Neural progenitor cell (in vitro differentiated cells): ENCODE measurements around the gene TTC31. TPM values are rescaled to one million over a fixed set of nuclear protein-coding genes. Genes with fewer than 3 reads are reported as not detected.
A peak's percentile ranks its signal among the peaks of the same experiment; 100 is the strongest.
"Not testable (repeated sequence)": the region's sequence is repeated elsewhere in the genome, so short reads cannot be mapped to it uniquely, and the experiment has no call there.

Experiments used
- DNase-seq: peaks from one replicate; pipeline ENCODE4 v3.0.0-alpha.2; 2016; ENCODE audit warnings: low spot score
- H2AFZ ChIP-seq: fragments of 200-600 bp; sonication (generic); replicated peaks from 2 replicates; pipeline ENCODE4 v1.6.1; 2016; ENCODE audit warnings: antibody characterized with exemption
- H3F3A ChIP-seq: fragments of 200-600 bp; sonication (generic); 2 replicates; pipeline ENCODE4 v1.6.1; 2016; ENCODE audit warnings: antibody characterized with exemption, low read depth
- H3K27ac ChIP-seq: fragments of 200-600 bp; sonication (generic); 2 replicates; pipeline ENCODE4 v1.5.1; 2016; ENCODE audit warnings: mild to moderate bottlenecking
- H3K27me3 ChIP-seq: fragments of 200-600 bp; sonication (generic); 2 replicates; pipeline ENCODE4 v1.6.1; 2016; ENCODE audit warnings: mild to moderate bottlenecking, moderate library complexity
- H3K36me3 ChIP-seq: fragments of 200-600 bp; sonication (generic); 2 replicates; pipeline ENCODE4 v1.5.1; 2016
- H3K4me1 ChIP-seq: fragments of 200-600 bp; sonication (generic); 2 replicates; pipeline ENCODE4 v1.6.1; 2016; ENCODE audit warnings: mixed run types
- H3K4me2 ChIP-seq: fragments of 200-600 bp; sonication (generic); 2 replicates; pipeline ENCODE4 v1.6.1; 2016
- H3K4me3 ChIP-seq: fragments of 200-600 bp; sonication (generic); 2 replicates; pipeline ENCODE4 v1.5.1; 2016
- H3K79me2 ChIP-seq: fragments of 200-600 bp; sonication (generic); 2 replicates; pipeline ENCODE4 v1.6.1; 2016; ENCODE audit warnings: low read depth
- H3K9ac ChIP-seq: fragments of 200-600 bp; sonication (generic); 2 replicates; pipeline ENCODE4 v1.6.1; 2016
- H3K9me3 ChIP-seq: fragments of 200-600 bp; sonication (generic); 2 replicates; pipeline ENCODE4 v1.5.1; 2016; ENCODE audit warnings: low read depth
- H4K20me1 ChIP-seq: fragments of 200-600 bp; sonication (generic); 2 replicates; pipeline ENCODE4 v1.6.1; 2016; ENCODE audit warnings: low read depth
- H3K27ac Mint-ChIP-seq: 3 replicates; pipeline ENCODE4 v1.8.0; 2021; ENCODE audit warnings: mixed read lengths
- H3K27me3 Mint-ChIP-seq: 2 replicates; pipeline ENCODE4 v1.8.0; 2022; ENCODE audit warnings: low read depth, mild to moderate bottlenecking, inconsistent platforms, moderate library complexity, mixed read lengths; ENCODE audit not compliant: insufficient read depth
- H3K36me3 Mint-ChIP-seq: 3 replicates; pipeline ENCODE4 v1.8.0; 2021; ENCODE audit warnings: mixed read lengths
- H3K4me1 Mint-ChIP-seq: 3 replicates; pipeline ENCODE4 v1.8.0; 2021; ENCODE audit warnings: mixed read lengths
- H3K4me3 Mint-ChIP-seq: 3 replicates; pipeline ENCODE4 v1.8.0; 2021; ENCODE audit warnings: mild to moderate bottlenecking, moderate library complexity, mixed read lengths
- H3K9me3 Mint-ChIP-seq: 3 replicates; pipeline ENCODE4 v1.8.0; 2020; ENCODE audit warnings: mixed read lengths
- EZH2 ChIP-seq: fragments of 200-600 bp; sonication (generic); IDR thresholded peaks from 2 replicates; pipeline ENCODE4 v1.6.1; 2017; ENCODE audit warnings: antibody characterized with exemption, mild to moderate bottlenecking, moderate library complexity
- EZH2phosphoT487 ChIP-seq: fragments of 200-600 bp; sonication (generic); IDR thresholded peaks from 2 replicates; pipeline ENCODE4 v1.6.1; 2017; ENCODE audit warnings: antibody characterized with exemption
- total RNA-seq: library from RNA; depleted of rRNA; stranded (reverse); fragments of >200 nt; gene quantifications from 2 replicates; pipeline ENCODE4 v1.2.3, GENCODE V29; 2015; ENCODE audit warnings: low replicate concordance
- TF ChIP-seq, protein P1 (sequence below): fragments of 200-600 bp; sonication (generic); IDR thresholded peaks from 2 replicates; pipeline ENCODE4 v1.5.1; 2017; ENCODE audit warnings: antibody characterized with exemption, mild to moderate bottlenecking

The TTC31 gene
- total RNA-seq, 1 donor from 2014 or later, result 22.6 TPM

DNA sequence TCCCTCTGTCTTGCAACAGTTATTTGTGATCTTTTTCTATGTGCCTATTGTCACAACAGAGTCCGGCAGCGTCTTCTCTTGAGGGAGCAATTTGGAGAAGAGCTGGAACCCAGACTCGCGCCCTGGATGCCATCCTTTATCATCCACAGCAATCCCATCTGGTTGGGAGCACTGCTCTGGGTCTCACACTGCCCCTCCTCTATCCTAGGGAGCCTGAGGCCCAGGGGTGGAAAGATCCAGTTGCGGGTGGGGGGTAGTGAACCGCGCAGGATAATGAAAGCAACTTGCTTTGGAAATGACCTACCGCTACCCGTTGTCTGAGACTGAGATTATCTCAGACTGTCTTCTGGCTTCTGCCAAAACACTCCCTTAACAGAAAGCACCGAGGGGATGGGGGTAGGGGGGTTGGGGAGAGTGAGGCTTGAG is 23.9 kb upstream of the TTC31 start:
- H3K4me2 ChIP-seq, result peak overlapping the region; percentile 92
- H3K79me2 ChIP-seq, result peaks cover 30% of the 10 kb centered on the region
- Mint-ChIP-seq H3K36me3 (peaks cover 12% of the 10 kb centered on the region), H3K4me1 (peaks cover 46% of the 10 kb centered on the region), H3K27me3 (peaks cover 20% of the 10 kb centered on the region), H3K27ac (peak overlapping the region; percentile 89), H3K4me3 (peak overlapping the region; percentile 97), H3K9me3 (no peaks in the 10 kb centered on the region)
- no peak overlapping the region for H2AFZ ChIP-seq
- H3K4me1 ChIP-seq, result peaks cover 20% of the 10 kb centered on the region
- DNase-seq, result no peak
- H4K20me1 ChIP-seq, result no peaks in the 10 kb centered on the region
- no peaks in the 10 kb centered on the region for H3K36me3 ChIP-seq
- no peaks in the 10 kb centered on the region for H3K27me3 ChIP-seq
- no peak overlapping the region for H3K27ac ChIP-seq
- peaks cover 40% of the 10 kb centered on the region for H3F3A ChIP-seq
- no peaks in the 10 kb centered on the region for H3K9me3 ChIP-seq
- TF ChIP-seq, protein P1, sequence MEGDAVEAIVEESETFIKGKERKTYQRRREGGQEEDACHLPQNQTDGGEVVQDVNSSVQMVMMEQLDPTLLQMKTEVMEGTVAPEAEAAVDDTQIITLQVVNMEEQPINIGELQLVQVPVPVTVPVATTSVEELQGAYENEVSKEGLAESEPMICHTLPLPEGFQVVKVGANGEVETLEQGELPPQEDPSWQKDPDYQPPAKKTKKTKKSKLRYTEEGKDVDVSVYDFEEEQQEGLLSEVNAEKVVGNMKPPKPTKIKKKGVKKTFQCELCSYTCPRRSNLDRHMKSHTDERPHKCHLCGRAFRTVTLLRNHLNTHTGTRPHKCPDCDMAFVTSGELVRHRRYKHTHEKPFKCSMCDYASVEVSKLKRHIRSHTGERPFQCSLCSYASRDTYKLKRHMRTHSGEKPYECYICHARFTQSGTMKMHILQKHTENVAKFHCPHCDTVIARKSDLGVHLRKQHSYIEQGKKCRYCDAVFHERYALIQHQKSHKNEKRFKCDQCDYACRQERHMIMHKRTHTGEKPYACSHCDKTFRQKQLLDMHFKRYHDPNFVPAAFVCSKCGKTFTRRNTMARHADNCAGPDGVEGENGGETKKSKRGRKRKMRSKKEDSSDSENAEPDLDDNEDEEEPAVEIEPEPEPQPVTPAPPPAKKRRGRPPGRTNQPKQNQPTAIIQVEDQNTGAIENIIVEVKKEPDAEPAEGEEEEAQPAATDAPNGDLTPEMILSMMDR, result no peak
- TF ChIP-seq EZH2, result no peak
- no peak for TF ChIP-seq EZH2phosphoT487
- H3K9ac ChIP-seq, result peak overlapping the region; percentile 82
- H3K4me3 ChIP-seq, result peak overlapping the region; percentile 96

DNA sequence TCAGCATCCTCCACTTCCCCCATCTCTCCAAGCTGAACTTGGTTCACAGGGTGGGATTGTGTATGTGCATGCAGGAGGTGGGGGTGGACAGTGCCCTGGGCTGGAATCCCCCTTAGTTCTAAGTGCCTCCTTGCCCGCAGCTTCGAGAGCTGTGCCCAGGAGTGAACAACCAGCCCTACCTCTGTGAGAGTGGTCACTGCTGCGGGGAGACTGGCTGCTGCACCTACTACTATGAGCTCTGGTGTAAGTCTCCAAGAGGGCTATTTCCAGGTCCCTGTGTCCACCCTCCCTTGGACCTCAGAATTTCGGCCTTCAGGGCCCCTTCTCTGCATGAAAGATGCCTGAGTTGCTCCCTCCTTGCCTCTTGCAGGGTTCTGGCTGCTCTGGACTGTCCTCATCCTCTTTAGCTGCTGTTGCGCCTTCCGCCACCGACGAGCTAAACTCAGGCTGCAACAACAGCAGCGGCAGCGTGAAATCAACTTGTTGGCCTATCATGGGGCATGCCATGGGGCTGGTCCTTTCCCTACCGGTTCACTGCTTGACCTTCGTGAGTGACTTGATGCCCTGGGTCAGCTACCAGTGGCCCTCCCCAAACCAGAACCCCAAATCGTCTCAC is 23.3 kb upstream of the TTC31 start:
- H3K36me3 Mint-ChIP-seq, result peaks cover 12% of the 10 kb centered on the region
- H3K4me2 ChIP-seq, result peak overlapping the region; percentile 92
- H3K27me3 ChIP-seq, DNase-seq, H3K36me3 ChIP-seq, H3K9ac ChIP-seq, H3K9me3 ChIP-seq, H2AFZ ChIP-seq, H4K20me1 ChIP-seq, H3K27ac ChIP-seq, H3K9me3 Mint-ChIP-seq: not testable (repeated sequence)
- peaks cover 36% of the 10 kb centered on the region for H3K79me2 ChIP-seq
- H3K27me3 Mint-ChIP-seq, result peaks cover 20% of the 10 kb centered on the region
- peaks cover 40% of the 10 kb centered on the region for H3F3A ChIP-seq
- H3K4me1 ChIP-seq, result peaks cover 23% of the 10 kb centered on the region
- H3K4me3 ChIP-seq, result peak overlapping the region; percentile 96
- H3K4me3 Mint-ChIP-seq, result peak overlapping the region; percentile 97
- H3K4me1 Mint-ChIP-seq, result peaks cover 45% of the 10 kb centered on the region
- H3K27ac Mint-ChIP-seq, result peak overlapping the region; percentile 50

DNA sequence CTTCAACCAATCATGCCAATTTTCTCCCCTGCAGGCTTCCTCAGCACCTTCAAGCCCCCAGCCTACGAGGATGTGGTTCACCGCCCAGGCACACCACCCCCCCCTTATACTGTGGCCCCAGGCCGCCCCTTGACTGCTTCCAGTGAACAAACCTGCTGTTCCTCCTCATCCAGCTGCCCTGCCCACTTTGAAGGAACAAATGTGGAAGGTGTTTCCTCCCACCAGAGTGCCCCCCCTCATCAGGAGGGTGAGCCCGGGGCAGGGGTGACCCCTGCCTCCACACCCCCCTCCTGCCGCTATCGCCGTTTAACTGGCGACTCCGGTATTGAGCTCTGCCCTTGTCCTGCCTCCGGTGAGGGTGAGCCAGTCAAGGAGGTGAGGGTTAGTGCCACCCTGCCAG is 22.7 kb upstream of the TTC31 start:
- peaks cover 12% of the 10 kb centered on the region for H3K36me3 Mint-ChIP-seq
- Histone ChIP-seq H3K79me2 (peaks cover 38% of the 10 kb centered on the region), H3K4me1 (peaks cover 23% of the 10 kb centered on the region), H3F3A (peaks cover 40% of the 10 kb centered on the region)
- not testable (repeated sequence) for H2AFZ ChIP-seq, H4K20me1 ChIP-seq, H3K27ac ChIP-seq, H3K27ac Mint-ChIP-seq, H3K27me3 ChIP-seq, H3K36me3 ChIP-seq, H3K4me2 ChIP-seq, H3K4me3 ChIP-seq, H3K9ac ChIP-seq, DNase-seq, H3K9me3 ChIP-seq, H3K9me3 Mint-ChIP-seq
- peaks cover 17% of the 10 kb centered on the region for H3K27me3 Mint-ChIP-seq
- peak overlapping the region; percentile 97 for H3K4me3 Mint-ChIP-seq
- H3K4me1 Mint-ChIP-seq, result peaks cover 39% of the 10 kb centered on the region

DNA sequence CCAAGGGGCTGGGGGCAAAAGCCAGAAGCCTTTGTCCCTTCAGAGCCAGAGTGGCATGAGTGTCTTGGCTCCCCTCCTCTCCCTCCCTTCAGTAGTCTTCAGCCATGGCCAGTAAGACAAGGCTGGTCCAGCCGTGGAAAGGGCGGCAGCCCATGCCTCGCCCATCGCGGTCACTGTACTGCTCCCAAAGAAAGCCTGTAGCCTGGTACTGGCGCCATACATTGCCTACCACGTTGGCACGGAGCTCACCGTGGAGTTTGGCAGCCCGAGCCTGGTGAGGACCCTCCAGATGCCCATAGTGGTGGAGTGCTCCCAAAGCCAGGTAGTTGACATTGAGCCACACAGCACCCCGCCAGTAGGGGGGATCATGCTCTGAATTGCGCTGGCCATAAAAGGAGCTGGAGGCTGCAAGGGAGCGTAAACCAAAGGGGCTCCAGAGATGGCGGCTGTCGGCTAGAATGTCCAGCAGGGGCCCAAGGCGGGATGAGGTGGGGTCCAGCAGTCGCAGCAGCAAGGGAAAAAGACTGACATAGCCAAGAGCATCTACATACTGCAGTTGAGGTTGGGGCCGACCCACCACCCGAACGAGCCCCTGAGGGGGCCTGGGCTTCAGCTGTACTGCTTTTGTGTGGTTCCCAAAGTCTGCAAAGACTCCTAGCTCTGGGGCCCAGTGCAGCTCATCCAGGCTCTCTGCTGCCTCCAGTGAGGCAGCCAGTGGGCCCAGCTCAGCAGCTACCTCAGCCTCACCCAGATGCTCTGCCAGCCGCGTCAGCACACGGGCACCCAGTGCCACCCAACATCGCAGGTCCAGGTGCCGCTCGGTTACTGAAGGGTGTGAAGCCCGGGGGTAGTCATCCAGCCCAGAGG is 21.5 kb upstream of the TTC31 start:
- Histone ChIP-seq H3K9ac (no peak overlapping the region), H3K36me3 (no peaks in the 10 kb centered on the region), H3K4me1 (peaks cover 15% of the 10 kb centered on the region), H3F3A (peaks cover 37% of the 10 kb centered on the region), H3K27ac (no peak overlapping the region), H3K4me3 (no peak overlapping the region), H3K79me2 (peaks cover 32% of the 10 kb centered on the region), H3K9me3 (no peaks in the 10 kb centered on the region), H4K20me1 (no peaks in the 10 kb centered on the region), H3K4me2 (no peak overlapping the region), H3K27me3 (no peaks in the 10 kb centered on the region), H2AFZ (no peak overlapping the region)
- H3K9me3 Mint-ChIP-seq, result no peaks in the 10 kb centered on the region
- H3K27me3 Mint-ChIP-seq, result peaks cover 15% of the 10 kb centered on the region
- TF ChIP-seq EZH2, result no peak
- TF ChIP-seq, protein P1, result peak; percentile 16
- peaks cover 31% of the 10 kb centered on the region for H3K4me1 Mint-ChIP-seq
- peaks cover 12% of the 10 kb centered on the region for H3K36me3 Mint-ChIP-seq
- no peak overlapping the region for H3K27ac Mint-ChIP-seq
- peak overlapping the region; percentile 15 for H3K4me3 Mint-ChIP-seq
- DNase-seq, result no peak
